Astrocyte of the hippocampus (primary cell): ENCODE results near the gene LY6G5C.

Experiments
- DNase-seq: peaks from one replicate; pipeline ENCODE4 v3.0.0; 2011; ENCODE audit warnings: low read depth, low spot score

The LY6G5C gene

GRCh38 chr6:31642798-31643570, 37.9 kb downstream of the LY6G5C start:
- DNase-seq, result no peak

- no peak for DNase-seq
Observed at GRCh38 chr6:31641370-31641769, 39.5 kb downstream of the LY6G5C start.

GRCh38 chr6:31640612-31641011, 40.3 kb downstream of the LY6G5C start:
- no peak for DNase-seq

- DNase-seq, result peak; percentile 59
Observed at GRCh38 chr6:31639449-31639861, 41.4 kb downstream of the LY6G5C start.

GRCh38 chr6:31639043-31639442, 41.8 kb downstream of the LY6G5C start:
- DNase-seq, result no peak

GRCh38 chr6:31636698-31637596, 43.9 kb downstream of the LY6G5C start:
- no peak for DNase-seq

- DNase-seq, result no peak
Observed at GRCh38 chr6:31634969-31635575, 45.8 kb downstream of the LY6G5C start.

- no peak for DNase-seq
Observed at GRCh38 chr6:31634131-31634530, 46.7 kb downstream of the LY6G5C start.

GRCh38 chr6:31633447-31633846, 47.4 kb downstream of the LY6G5C start:
- no peak for DNase-seq

- DNase-seq, result no peak
Observed at GRCh38 chr6:31632279-31632946, 48.5 kb downstream of the LY6G5C start.

GRCh38 chr6:31631681-31632278, 49.1 kb downstream of the LY6G5C start:
- no peak for DNase-seq

GRCh38 chr6:31631209-31631608, 49.7 kb downstream of the LY6G5C start:
- DNase-seq, result no peak

GRCh38 chr6:31630177-31630934, 50.5 kb downstream of the LY6G5C start:
- no peak for DNase-seq

GRCh38 chr6:31629014-31629413, 51.9 kb downstream of the LY6G5C start:
- no peak for DNase-seq

- DNase-seq, result no peak
Observed at GRCh38 chr6:31627690-31628287, 53.1 kb downstream of the LY6G5C start.

- DNase-seq, result no peak
Observed at GRCh38 chr6:31626952-31627351, 53.9 kb downstream of the LY6G5C start.
